ENCODE results near the gene PRKAR1B. TPM values are rescaled to one million over a fixed set of nuclear protein-coding genes. Genes with fewer than 3 reads are reported as not detected.

PRKAR1B gene
- total and polyA plus RNA-seq, 9 donors: 14.3 to 49.0 (median 34.0) TPM

GRCh38 chr7:721619-722248, 5.3 kb downstream of the PRKAR1B start:
- no peak for DNase-seq
- intact Hi-C loops (cut with DNase I): no loop called here
- peaks cover 7% of the 10 kb centered on the region for H3K4me1 ChIP-seq (ENCODE audit: insufficient read depth)
- H3K27me3 ChIP-seq: no peaks in the 10 kb centered on the region
- no peaks in the 10 kb centered on the region for H3K36me3 ChIP-seq
- 95 to 99% (median 98%) methylated on average over 5 of the region's 5 CpGs for WGBS, 3 donors
- no peak overlapping the region for H3K4me3 ChIP-seq
- TF ChIP-seq EP300 (IDR thresholded peaks at IDR 0.05): no peak
- TF ChIP-seq POLR2A (IDR thresholded peaks at IDR 0.05): no peak
- no peak for TF ChIP-seq CTCF (IDR thresholded peaks at IDR 0.05)
- H3K9me3 ChIP-seq: no peaks in the 10 kb centered on the region
- H3K27ac ChIP-seq: no peak overlapping the region

- WGBS, 3 donors: 81 to 87% (median 83%) methylated on average over 11 of the region's 11 CpGs
- H3K4me1 ChIP-seq (ENCODE audit: insufficient read depth): peaks cover 3% of the 10 kb centered on the region
- H3K27ac ChIP-seq: no peak overlapping the region
- no peaks in the 10 kb centered on the region for H3K27me3 ChIP-seq
- no peak overlapping the region for H3K4me3 ChIP-seq
- TF ChIP-seq POLR2A (IDR thresholded peaks at IDR 0.05) (no peak), CTCF (IDR thresholded peaks at IDR 0.05) (no peak), EP300 (IDR thresholded peaks at IDR 0.05) (no peak)
- intact Hi-C loops (cut with DNase I): no loop called here
- peak in 2 of 5 donors; percentile 3 to 4 for DNase-seq
- H3K9me3 ChIP-seq: no peaks in the 10 kb centered on the region
- H3K36me3 ChIP-seq: no peaks in the 10 kb centered on the region
Measured at GRCh38 chr7:716636-717035, 10.4 kb downstream of the PRKAR1B start.

GRCh38 chr7:716222-716621, 10.9 kb downstream of the PRKAR1B start:
- WGBS, 3 donors: 57 to 64% (median 61%) methylated on average over 10 of the region's 10 CpGs
- Histone ChIP-seq H3K27me3 (no peaks in the 10 kb centered on the region), H3K4me3 (no peak overlapping the region), H3K9me3 (no peaks in the 10 kb centered on the region), H3K4me1 (ENCODE audit: insufficient read depth) (peaks cover 4% of the 10 kb centered on the region), H3K27ac (no peak overlapping the region), H3K36me3 (no peaks in the 10 kb centered on the region)
- DNase-seq: peak in 2 of 5 donors; percentile 2 to 6
- intact Hi-C loops (cut with DNase I): no loop called here
- TF ChIP-seq CTCF (IDR thresholded peaks at IDR 0.05) (no peak), POLR2A (IDR thresholded peaks at IDR 0.05) (no peak), EP300 (IDR thresholded peaks at IDR 0.05) (no peak)

GRCh38 chr7:714251-714671, 12.8 kb downstream of the PRKAR1B start:
- intact Hi-C loops (cut with DNase I): no loop called here
- 91 to 94% (median 92%) methylated on average over 13 of the region's 13 CpGs for WGBS, 3 donors

More at GRCh38 chr7:714251-714671, 12.8 kb downstream of the PRKAR1B start:
- TF ChIP-seq POLR2A (IDR thresholded peaks at IDR 0.05): no peak
- no peak for TF ChIP-seq EP300 (IDR thresholded peaks at IDR 0.05)
- no peak for TF ChIP-seq CTCF (IDR thresholded peaks at IDR 0.05)
- no peak overlapping the region for H3K4me3 ChIP-seq
- peak in 3 of 5 donors; percentile 8 to 34 (median 22) for DNase-seq
- H3K27ac ChIP-seq: no peak overlapping the region
- no peaks in the 10 kb centered on the region for H3K9me3 ChIP-seq
- peaks cover 5% of the 10 kb centered on the region for H3K4me1 ChIP-seq (ENCODE audit: insufficient read depth)
- H3K27me3 ChIP-seq: no peaks in the 10 kb centered on the region
- H3K36me3 ChIP-seq: no peaks in the 10 kb centered on the region
